GM18861 (cell line): ENCODE measurements around the gene GALNT12.

Source experiments
- ATAC-seq: cut with Tn5 transposase; IDR thresholded peaks from one replicate; pipeline ENCODE4 v1.9.1; 2021; ENCODE audit not compliant: unreplicated experiment

Gene GALNT12

DNA sequence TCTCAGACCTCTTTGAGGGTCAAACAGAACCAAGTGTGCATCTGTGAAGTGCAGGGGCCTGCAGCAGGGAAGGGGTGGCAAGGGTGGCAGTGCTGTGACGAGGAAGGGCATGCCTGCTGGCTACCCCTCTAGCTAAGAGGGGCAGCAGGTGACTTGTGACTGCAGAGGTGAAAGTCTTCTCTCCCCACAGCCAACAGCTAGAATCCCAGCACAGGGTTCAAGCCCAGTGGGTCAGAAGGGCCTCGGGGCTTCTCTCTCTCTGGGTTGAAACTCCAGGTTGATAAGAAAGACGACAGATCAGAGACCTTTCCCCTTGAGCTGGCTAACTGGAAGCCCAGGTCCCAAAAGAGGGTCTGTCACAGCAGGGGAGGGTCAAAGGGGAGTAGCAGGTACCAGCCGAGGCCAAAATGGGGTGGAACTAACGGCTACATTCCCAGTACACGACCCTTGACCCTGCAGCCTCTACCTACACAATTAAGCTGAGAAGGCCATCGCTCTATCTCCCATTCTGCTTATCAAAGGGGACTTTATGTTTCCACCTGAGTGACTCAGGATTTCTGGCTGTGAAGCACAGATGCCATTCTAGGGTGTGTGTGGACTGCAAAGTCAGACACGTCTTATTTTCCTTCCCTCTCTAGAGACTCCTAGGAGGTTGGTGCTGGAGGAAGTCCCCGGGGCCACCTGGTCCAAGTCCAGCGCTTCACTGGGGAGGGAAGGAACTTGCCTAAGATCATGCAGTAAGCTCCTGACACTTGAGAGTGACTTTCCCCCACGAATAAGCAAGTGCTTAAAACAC, 25.7 kb upstream of the GALNT12 start:
- ATAC-seq: no peak

DNA sequence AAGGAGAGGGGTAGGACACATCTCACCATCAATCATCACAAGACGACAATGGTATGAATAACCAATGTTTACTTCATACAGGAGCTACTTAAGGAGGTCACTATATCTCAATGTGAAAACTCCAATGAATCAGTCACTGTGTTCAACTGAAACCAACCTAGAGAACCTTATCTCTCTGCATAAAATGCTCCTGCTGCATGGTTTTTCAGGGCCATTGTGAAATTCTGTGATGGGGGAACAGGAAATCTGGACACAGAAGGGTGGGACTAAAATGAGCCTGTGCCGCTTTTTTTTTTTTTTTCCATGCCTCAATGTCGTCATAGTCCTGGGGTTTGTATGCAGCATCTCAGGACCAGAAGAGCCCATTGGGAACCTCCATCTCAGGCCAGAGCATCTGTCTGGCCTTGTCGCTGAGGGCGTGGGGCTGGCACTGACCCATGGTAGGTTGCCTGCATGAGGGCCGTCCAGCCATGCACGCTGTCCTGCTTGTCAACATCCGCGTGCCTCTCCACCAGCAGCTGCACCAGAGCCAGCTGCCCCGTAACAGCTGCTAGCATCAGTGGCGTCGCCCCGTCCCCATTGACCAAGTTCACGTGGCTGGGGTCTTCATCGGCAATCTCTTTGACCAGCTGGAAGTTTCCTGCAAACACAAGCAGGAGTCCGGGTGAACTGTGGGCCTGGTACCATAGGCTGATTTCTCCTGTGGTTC, 23.8 kb upstream of the GALNT12 start:
- no peak for ATAC-seq

DNA sequence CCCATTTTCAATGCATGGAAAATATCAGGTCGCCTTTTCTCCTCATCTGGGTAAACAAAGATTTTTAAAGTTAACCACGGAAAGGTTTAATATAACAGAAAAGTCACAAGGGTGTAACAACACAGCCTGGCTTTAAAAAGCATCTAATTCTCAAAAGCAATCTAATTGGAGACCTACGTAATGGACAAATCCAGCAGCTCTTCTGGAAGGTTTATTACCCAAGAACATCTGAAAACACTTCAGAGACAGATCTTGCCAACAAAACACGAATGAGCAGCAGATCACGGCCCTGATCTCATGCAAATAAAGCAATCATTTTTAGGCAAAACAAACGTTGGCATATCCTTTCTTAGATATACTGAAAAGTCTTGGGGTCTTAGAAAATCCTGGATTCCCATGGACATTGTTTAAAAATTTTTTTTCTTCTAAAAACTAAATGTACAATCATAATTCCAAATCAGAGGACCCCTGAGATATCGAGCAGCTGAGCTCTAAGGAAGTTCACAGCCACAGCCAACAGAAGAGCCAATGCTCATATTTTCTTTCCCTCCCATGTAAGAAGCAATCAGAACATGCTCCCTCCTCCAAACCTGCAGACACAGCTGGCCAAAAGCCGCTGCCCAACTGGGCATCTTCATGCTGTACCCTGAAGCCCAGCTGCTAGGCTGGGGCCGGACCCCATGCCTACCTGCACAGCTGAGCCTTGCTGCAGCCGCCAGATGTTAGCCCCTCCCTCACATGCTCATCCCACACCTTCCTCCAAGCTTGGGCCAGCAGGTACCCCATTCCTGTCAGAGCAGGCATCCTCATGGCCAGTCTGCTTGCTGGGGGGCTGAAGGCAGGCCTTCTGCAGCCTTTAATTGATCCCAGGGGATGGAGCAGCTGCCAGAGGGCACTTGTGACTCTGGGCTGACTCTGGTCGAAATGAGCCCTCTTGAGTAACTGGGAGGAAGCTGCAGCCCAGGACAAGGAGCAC, 22.4 kb upstream of the GALNT12 start:
- no peak for ATAC-seq

DNA sequence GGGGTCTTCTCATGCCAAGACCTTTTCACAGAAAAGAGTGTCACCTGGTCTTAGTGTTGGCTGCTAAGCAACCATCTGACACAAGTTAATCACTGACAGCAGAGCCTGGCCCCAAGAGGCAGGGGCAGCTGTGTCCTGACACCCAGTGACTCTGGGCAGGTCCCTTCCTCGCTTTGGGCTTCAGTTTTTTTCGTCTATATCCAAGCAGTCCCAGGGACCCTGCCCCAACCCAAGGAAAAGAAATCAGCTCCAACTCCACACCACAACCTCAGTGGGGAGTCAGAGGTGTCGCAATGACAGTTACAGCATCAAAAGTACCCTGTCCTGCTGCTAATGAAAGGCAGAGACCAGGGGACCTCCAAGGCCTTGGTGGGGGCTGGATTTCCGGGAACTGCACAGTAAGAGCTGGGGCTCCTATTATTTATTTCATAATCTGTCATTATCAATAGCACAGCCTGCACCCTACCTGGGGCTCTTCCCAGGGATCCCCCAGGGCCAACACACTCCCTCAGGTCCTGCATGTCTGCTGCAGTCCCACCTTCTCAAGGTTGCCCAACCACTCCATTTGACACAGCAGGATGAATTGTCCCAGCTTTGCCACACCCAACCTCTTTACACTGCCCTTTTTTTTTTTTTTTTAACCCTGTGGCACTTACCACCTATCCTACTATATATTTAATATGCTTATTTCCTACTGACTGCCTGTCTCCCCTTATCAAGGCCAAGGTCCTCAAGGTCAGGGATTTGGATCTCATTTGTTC, 20.5 kb upstream of the GALNT12 start:
- ATAC-seq: no peak

DNA sequence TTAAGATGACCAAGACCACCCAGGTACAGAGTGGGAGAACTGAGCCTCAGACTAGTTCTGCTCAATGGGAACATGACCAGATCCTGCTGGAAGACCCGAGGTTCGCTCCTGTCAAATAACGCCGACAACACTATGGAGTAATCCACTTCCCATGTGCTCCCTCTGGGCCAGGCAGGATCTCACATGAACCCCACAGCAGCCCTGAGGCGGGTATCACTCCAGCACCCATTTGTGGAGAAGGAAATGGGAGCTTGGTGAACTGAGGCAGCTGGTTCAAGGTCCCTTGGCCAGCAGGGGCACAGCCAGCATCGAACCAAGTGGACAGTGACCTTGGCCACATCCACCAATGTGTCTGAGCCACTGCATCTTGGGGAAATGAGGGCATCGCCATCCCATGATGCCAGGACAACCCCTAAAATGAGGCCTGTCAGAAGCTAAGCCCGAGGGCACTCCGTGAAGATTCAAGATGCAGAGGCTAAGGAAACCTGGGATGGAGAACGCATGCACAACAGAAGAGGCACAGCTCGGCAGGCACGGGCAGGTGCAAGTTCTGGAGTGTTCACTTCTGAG, 19.6 kb upstream of the GALNT12 start:
- ATAC-seq: no peak

DNA sequence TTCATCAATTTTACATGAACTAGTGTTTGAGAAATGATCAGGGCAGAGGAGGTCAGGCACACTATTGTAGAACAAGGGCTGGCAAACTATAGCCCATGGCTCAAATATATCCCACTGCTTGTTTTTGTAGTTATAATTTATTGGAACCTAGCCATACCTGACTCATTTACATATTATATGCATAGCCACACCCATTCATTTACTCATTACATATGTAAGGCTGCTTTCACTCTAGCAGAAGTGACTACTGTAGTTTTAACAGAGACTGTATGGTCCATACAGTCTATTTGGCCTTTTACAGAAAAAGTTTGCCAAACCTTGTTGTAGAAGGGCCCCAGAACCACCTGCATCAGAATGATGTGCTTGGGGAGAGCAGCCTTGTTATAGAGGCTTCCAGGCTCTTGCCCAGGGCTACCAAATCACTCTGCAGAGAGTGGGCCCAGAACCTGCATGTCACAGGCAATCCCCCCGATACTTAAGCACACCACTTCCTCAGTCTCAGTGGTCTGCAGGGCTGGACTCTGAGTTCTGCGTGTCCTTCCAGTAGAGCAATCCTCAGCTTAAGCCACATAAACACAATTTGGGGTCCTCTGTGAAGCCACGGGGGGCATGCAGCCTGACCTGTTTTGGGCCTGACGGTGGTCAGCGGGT, 17.9 kb upstream of the GALNT12 start:
- no peak for ATAC-seq

DNA sequence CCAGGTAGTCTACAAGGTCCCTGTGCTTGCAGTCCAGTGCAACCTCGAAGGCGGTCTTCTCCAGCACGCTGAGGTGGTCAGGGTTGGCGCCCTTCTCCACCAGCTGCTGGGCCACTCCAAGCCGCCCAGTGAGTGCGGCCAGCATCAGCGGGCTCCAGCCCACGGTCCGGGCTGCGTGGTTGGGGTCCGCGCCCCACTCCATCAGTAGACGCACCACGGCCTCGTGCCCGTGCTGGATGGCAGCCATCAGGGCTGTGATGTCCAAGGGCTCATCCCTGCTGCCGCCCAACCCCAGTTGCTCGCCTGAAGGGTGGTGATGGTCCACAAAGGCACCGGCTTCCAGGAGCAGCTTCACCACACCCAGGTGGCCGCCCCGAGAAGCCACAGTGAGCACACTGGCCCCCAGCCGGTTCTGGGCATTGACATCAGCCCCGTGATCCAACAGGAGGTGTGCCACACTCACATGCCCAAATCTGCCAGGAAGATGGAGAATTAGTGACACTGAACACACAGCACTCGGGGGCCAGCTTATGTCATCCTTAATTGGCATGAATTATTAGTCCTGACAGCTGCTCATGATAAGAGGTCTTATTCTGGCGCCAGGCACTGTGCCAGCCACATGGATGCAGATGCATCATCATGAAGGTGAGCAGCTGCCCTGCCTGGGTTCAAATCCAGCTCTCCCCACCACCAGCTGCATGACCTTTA, 17.2 kb upstream of the GALNT12 start:
- ATAC-seq: no peak

DNA sequence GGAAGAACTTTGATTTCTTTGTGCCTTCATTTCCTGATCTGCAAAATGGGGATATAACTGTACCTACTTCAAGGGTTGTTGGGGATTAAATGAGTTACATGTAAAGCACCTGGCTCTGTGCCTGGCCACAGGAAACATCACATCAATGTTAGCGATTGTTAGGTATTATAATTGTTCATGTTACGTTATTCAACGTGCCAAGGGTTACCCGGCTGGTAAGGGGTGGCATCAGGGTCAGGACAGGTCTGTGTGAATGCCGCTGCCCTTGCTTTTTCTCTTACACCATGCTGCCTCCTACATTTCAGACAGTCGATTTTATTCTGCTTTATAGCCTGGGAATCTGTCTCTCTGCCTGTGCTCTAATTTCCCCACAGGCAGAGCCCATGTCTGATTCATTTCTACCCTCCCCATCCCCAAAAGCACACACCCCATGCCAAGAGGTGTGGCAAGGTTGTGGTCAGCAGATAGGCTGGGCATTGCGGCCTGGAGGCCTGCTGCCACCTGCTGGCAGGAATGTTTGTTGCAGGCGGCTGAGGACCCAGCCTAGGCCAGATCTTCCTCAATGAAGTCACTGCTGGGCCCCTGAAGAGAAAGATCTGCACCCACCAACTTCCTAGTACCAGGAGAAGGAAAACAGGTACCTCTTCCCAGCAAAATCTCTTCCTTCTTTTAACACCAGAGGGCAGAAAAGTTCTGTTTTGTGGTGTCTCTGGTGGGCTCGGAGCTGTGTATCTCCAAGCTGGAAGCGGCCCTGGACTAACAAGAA, 16.4 kb upstream of the GALNT12 start:
- ATAC-seq: no peak

DNA sequence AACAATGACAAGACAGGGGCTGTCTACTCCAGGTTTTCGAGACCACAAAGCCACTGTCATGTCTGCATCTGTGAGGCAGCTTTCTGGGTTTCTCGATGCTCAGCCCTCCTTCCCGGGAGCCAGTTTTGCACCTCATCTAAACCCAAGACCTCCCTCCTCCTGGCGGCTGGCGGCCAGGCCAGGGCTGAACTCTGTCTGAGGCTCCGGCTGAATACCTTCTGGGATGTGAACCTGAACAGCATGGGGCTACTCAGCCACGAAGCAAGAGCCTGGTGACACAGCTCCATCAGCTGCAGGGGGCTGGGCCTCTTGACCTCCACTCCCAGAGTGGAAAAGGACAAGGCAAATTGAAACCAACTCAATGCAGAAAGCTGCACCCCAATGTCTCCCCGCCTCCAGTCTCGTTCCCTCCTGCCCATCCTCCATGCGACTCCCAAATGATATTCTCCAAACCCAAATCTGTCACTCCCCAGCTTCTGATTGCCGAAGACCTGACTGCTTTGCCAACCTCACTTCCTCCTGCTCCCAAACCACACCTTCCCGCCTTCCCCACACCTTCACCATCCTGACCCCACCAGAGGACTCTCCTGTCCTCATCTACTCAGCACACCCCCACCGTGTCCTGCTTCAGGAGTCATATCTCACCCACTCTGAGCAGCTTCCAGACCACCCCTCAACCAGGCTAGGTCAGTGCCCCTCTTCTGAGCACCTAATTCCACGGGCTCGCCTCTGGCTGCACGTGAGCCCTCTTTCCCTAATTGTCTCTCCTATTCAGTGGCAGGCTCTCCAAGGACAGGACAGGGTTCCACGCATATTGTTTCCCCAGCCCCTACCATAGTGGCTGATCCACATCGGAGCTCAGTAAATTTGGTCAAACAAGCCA, 15.6 kb upstream of the GALNT12 start:
- ATAC-seq: no peak

DNA sequence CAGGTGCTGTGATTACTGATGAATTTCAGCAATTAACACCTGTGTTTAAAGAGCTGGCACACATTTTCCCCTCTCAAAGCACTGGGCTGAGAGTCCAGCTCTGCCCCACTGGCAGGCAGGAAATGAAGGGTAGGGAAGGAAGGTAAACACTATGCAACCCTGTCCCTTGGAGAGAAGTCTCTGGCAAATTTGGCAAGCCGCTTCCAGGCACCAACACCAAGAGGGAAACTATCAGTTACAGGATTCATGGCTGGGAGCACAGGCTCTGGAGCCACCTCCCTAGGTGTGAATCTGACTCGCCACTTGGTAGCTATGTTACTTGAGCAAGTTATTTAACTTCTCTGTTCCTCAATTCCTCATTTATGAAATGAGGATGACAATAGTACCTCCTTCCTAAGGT, 14.4 kb upstream of the GALNT12 start:
- no peak for ATAC-seq

DNA sequence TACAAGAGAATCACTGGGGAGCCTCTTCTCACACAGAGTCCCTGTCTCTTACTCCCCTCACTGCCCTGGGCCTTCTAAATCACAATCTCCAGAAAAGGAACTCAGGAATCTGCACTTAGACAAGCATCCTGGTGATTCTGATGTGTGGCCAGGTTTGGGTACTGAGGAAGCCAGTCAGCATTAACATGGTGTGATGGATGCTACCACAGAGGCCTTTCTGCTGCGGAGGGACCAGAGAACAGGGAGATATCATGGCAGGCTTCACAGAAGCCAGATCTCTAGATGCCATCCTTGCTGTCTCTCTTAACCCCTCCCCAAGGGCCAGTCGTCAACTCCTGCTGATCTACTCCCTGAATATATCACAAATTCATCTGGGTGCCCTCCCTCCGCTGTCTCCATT, 12.7 kb upstream of the GALNT12 start:
- no peak for ATAC-seq

DNA sequence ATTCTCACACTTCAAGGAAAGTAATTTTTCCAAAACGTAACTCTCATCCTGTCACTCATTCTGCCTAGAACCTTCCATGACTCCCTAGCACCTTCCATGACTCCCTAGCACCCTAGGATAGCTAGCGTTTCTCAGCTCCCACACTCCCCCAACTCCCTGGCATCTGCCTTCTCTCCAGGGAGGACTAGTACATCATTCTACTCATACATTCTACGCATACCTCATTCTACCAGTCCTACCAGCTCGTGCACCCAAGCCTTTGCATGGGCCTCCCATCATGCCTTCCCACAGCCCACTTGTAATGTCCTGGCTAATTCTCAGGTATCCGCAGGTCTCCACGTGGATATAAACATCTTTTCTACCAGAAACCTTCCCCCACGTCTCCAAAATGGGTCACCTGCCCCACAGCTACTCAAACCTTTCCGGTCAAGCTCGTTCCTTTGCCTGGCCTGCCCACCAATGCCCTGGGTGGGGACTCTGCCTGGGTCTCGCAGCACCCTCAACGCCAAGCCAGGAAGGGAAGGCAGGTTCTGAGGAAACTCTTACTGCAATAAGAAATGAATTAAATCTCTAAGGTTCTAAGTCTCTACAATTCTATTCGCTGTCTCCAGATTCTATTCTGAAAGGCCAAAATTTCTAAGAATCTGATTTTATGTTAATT, 12.0 kb upstream of the GALNT12 start:
- no peak for ATAC-seq

DNA sequence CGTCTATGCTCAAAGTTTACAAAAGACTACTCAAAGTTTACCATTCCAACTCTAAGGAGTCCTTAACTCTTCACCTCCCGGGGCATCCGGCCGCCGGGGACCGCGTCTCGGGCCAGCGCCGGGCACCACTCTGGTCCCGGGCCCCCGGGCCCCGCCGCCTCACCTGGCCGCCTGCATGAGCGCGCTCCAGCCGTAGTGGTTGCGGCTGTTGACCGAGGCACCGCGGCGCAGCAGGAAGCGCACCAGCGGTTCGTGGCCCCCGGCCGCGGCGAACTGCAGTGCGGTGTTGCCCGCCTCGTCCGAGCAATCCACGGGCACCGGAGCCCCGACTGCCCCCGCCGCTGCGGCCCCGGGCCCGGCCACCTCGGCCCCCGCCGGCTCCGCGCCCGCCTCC, 11.5 kb upstream of the GALNT12 start:
- peak; percentile 28 for ATAC-seq

DNA sequence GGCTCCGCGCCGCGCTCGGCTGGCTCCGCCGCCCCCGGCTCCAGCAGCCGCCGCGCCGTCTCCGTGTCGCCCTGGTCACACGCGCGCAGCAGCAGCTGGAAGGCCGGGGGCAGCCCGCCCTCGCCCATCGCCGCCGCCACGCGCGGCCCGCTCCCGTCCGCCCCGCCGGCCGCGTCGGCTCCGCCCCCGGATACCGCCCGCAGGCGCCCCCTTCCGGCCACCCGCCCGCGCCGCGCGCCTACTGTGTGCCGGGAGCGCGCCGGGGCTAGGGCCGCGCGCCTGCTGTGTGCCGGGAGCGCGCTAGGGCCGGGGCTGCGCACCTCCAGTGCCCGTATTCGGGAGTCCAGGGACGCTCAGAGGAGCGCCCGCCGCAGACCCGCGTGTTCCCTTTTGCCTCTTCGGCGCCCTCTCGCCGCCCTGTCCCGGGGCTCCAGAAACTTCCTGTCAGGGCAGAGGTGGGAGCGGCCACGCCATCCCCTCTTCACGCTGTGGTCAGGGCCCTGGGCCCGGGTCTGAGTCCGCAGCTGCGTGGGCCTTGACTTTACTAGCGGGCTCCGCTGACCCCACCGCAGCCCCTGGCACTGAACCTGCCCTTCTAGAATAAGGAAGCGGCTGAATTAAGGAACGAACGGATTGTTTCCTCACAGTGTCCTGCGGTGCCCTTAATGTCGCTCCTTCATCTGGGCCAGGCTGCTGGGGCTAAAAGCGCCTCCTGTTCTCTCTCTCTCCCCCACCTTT, 10.9 kb upstream of the GALNT12 start, which contains the start of gene ANKS6:
TSS of gene ANKS6 (minus strand) at position 192 of the 738 bp plus-strand sequence. CDS start at position 128, 64 bp downstream.
- ATAC-seq: peak; percentile 73

DNA sequence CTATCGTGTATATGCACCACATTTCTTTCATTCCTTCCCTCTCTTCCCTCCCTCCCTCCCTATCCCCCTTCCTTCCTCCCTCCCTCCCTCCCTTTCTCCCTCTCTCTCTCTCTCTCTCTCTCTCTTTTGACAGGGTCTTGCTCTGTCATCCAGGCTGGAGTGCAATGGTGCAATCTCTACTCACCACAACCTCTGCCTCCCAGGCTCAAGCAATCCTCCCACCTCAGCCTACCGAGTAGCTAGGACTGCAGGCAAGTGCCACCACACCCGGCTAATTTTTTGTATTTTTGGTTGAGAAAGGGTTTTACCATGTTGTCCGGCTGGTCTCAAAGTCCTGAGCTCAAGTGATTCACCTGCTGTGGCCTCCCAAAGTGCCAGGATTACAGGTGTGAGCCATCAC, 10.0 kb upstream of the GALNT12 start:
- no peak for ATAC-seq

DNA sequence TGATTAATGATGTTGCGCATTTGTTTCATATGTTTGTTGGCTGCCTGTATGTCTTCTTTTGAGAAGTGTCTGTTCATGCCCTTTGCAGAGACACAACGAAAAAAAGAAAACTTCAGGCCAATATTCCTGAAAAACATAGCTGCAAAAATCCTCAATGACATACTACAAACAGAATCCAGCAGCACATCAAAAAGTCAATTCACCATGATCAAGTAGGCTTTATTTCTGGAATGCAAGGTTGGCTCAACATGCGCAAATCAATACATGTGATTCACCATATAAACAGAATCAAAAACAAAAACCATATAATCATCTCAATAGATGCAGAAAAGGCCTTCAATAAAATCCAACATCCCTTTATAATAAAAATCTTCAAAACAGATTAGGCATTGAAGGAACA, 9.2 kb upstream of the GALNT12 start:
- ATAC-seq: no peak
